ENCODE data around the gene SIGMAR1.
"Not testable (repeated sequence)": the region's sequence is repeated elsewhere in the genome, so short reads cannot be mapped to it uniquely, and the experiment has no call there.

SIGMAR1 gene

GRCh38 chr9:34648673-34649072 is 11.1 kb upstream of the SIGMAR1 start:
- FAIRE-seq, result no peak
- TF ChIP-seq POLR2A (IDR thresholded peaks at IDR 0.05; ENCODE audit: low read depth, low read length) (no peak), SPI1 (IDR thresholded peaks at IDR 0.05; ENCODE audit: low read depth, low read length) (no peak), TAF1 (IDR thresholded peaks at IDR 0.05; ENCODE audit: low read depth, low read length) (no peak), PAX5 (IDR thresholded peaks at IDR 0.05; ENCODE audit: insufficient read depth, low read length, severe bottlenecking) (no peak), POU2F2 (IDR thresholded peaks at IDR 0.05; ENCODE audit: low read depth, low read length) (no peak), POLR2AphosphoS5 (IDR thresholded peaks at IDR 0.05; ENCODE audit: low read depth, low read length) (no peak)
- no peak for DNase-seq (ENCODE audit: insufficient read length, low spot score)

GRCh38 chr9:34647651-34648050 is 10.1 kb upstream of the SIGMAR1 start:
- DNase-seq (ENCODE audit: insufficient read length, low spot score), result no peak
- TF ChIP-seq SPI1 (IDR thresholded peaks at IDR 0.05; ENCODE audit: low read depth, low read length), result no peak
- TF ChIP-seq POLR2AphosphoS5 (IDR thresholded peaks at IDR 0.05; ENCODE audit: low read depth, low read length), result no peak
- TF ChIP-seq POU2F2 (IDR thresholded peaks at IDR 0.05; ENCODE audit: low read depth, low read length), result no peak
- TF ChIP-seq POLR2A (IDR thresholded peaks at IDR 0.05; ENCODE audit: low read depth, low read length), result no peak
- TF ChIP-seq PAX5 (IDR thresholded peaks at IDR 0.05; ENCODE audit: insufficient read depth, low read length, severe bottlenecking), result no peak
- TF ChIP-seq TAF1 (IDR thresholded peaks at IDR 0.05; ENCODE audit: low read depth, low read length), result no peak
- FAIRE-seq, result peak; percentile 28

- no peak for TF ChIP-seq POLR2AphosphoS5 (IDR thresholded peaks at IDR 0.05; ENCODE audit: low read depth, low read length)
- no peak for TF ChIP-seq PAX5 (IDR thresholded peaks at IDR 0.05; ENCODE audit: insufficient read depth, low read length, severe bottlenecking)
- no peak for TF ChIP-seq POU2F2 (IDR thresholded peaks at IDR 0.05; ENCODE audit: low read depth, low read length)
- no peak for TF ChIP-seq POLR2A (IDR thresholded peaks at IDR 0.05; ENCODE audit: low read depth, low read length)
- TF ChIP-seq SPI1 (IDR thresholded peaks at IDR 0.05; ENCODE audit: low read depth, low read length), result no peak
- no peak for TF ChIP-seq TAF1 (IDR thresholded peaks at IDR 0.05; ENCODE audit: low read depth, low read length)
- FAIRE-seq (peak; percentile 28), DNase-seq (ENCODE audit: insufficient read length, low spot score) (no peak)
Measured at GRCh38 chr9:34647084-34647403, 9.5 kb upstream of the SIGMAR1 start.

GRCh38 chr9:34646211-34647083 is 8.9 kb upstream of the SIGMAR1 start, which contains the start of gene GALT:
TSS of gene GALT (plus strand) at chr9:34646675. CDS start at chr9:34646705, 30 bp downstream.
- FAIRE-seq, result peak; percentile 97
- TF ChIP-seq POLR2AphosphoS5 (IDR thresholded peaks at IDR 0.05; ENCODE audit: low read depth, low read length) (0 out of 2 replicates have a peak, but pooled peaks have one; percentile 42), TAF1 (IDR thresholded peaks at IDR 0.05; ENCODE audit: low read depth, low read length) (peak; percentile 73; the same call in 1 of the 2 replicates), POU2F2 (IDR thresholded peaks at IDR 0.05; ENCODE audit: low read depth, low read length) (no peak)
- peak; percentile 96 for DNase-seq (ENCODE audit: insufficient read length, low spot score)

- FAIRE-seq (no peak), DNase-seq (ENCODE audit: insufficient read length, low spot score) (no peak)
- TF ChIP-seq POLR2A (IDR thresholded peaks at IDR 0.05; ENCODE audit: low read depth, low read length) (no peak), POU2F2 (IDR thresholded peaks at IDR 0.05; ENCODE audit: low read depth, low read length) (no peak), PAX5 (IDR thresholded peaks at IDR 0.05; ENCODE audit: insufficient read depth, low read length, severe bottlenecking) (no peak), SPI1 (IDR thresholded peaks at IDR 0.05; ENCODE audit: low read depth, low read length) (no peak), TAF1 (IDR thresholded peaks at IDR 0.05; ENCODE audit: low read depth, low read length) (no peak), POLR2AphosphoS5 (IDR thresholded peaks at IDR 0.05; ENCODE audit: low read depth, low read length) (no peak)
Measured at GRCh38 chr9:34644766-34645314, 7.3 kb upstream of the SIGMAR1 start.

- no peak for FAIRE-seq
- no peak for DNase-seq (ENCODE audit: insufficient read length, low spot score)
- no peak for TF ChIP-seq POU2F2 (IDR thresholded peaks at IDR 0.05; ENCODE audit: low read depth, low read length)
- no peak for TF ChIP-seq POLR2AphosphoS5 (IDR thresholded peaks at IDR 0.05; ENCODE audit: low read depth, low read length)
- TF ChIP-seq TAF1 (IDR thresholded peaks at IDR 0.05; ENCODE audit: low read depth, low read length), result no peak
Measured at GRCh38 chr9:34642679-34643078, 5.1 kb upstream of the SIGMAR1 start.

GRCh38 chr9:34639322-34639721 is 1.7 kb upstream of the SIGMAR1 start:
- not testable (repeated sequence) for DNase-seq (ENCODE audit: insufficient read length, low spot score); FAIRE-seq

GRCh38 chr9:34638138-34638445 is 505 bp upstream of the SIGMAR1 start:
- no peak for DNase-seq (ENCODE audit: insufficient read length, low spot score)
- peak; percentile 35 for FAIRE-seq
- TF ChIP-seq POU2F2 (IDR thresholded peaks at IDR 0.05; ENCODE audit: low read depth, low read length) (no peak), SPI1 (IDR thresholded peaks at IDR 0.05; ENCODE audit: low read depth, low read length) (no peak), PAX5 (IDR thresholded peaks at IDR 0.05; ENCODE audit: insufficient read depth, low read length, severe bottlenecking) (no peak), POLR2AphosphoS5 (IDR thresholded peaks at IDR 0.05; ENCODE audit: low read depth, low read length) (no peak; the same call in 1 of the 2 replicates), POLR2A (IDR thresholded peaks at IDR 0.05; ENCODE audit: low read depth, low read length) (no peak), TAF1 (IDR thresholded peaks at IDR 0.05; ENCODE audit: low read depth, low read length) (no peak)

- TF ChIP-seq PAX5 (IDR thresholded peaks at IDR 0.05; ENCODE audit: insufficient read depth, low read length, severe bottlenecking) (no peak), POU2F2 (IDR thresholded peaks at IDR 0.05; ENCODE audit: low read depth, low read length) (no peak), POLR2AphosphoS5 (IDR thresholded peaks at IDR 0.05; ENCODE audit: low read depth, low read length) (no peak), POLR2A (IDR thresholded peaks at IDR 0.05; ENCODE audit: low read depth, low read length) (no peak), SPI1 (IDR thresholded peaks at IDR 0.05; ENCODE audit: low read depth, low read length) (no peak), TAF1 (IDR thresholded peaks at IDR 0.05; ENCODE audit: low read depth, low read length) (no peak)
- FAIRE-seq (no peak), DNase-seq (ENCODE audit: insufficient read length, low spot score) (no peak)
Measured at GRCh38 chr9:34636791-34637355, 714 bp downstream of the SIGMAR1 start.

GRCh38 chr9:34635556-34635955 is 2.0 kb downstream of the SIGMAR1 start:
- DNase-seq (ENCODE audit: insufficient read length, low spot score) (no peak), FAIRE-seq (no peak)
- TF ChIP-seq POLR2A (IDR thresholded peaks at IDR 0.05; ENCODE audit: low read depth, low read length), result no peak
- no peak for TF ChIP-seq SPI1 (IDR thresholded peaks at IDR 0.05; ENCODE audit: low read depth, low read length)
- TF ChIP-seq POLR2AphosphoS5 (IDR thresholded peaks at IDR 0.05; ENCODE audit: low read depth, low read length), result no peak
- no peak for TF ChIP-seq PAX5 (IDR thresholded peaks at IDR 0.05; ENCODE audit: insufficient read depth, low read length, severe bottlenecking)
- TF ChIP-seq POU2F2 (IDR thresholded peaks at IDR 0.05; ENCODE audit: low read depth, low read length), result no peak
- no peak for TF ChIP-seq TAF1 (IDR thresholded peaks at IDR 0.05; ENCODE audit: low read depth, low read length)
